Measurements from ENCODE around the gene RMP24.
"Not testable (repeated sequence)": the region's sequence is repeated elsewhere in the genome, so short reads cannot be mapped to it uniquely, and the experiment has no call there.

The RMP24 gene

GRCh38 chr18:35968278-35968880 lies 4.1 kb upstream of the RMP24 start:
- DNase-seq (ENCODE audit: low read depth) = no peak

GRCh38 chr18:35969676-35970075 lies 2.8 kb upstream of the RMP24 start:
- DNase-seq (ENCODE audit: low read depth) = no peak

- no peak for DNase-seq (ENCODE audit: low read depth)
Measured at GRCh38 chr18:35971661-35972196, 750 bp upstream of the RMP24 start.

GRCh38 chr18:35973650-35974049 lies 1.2 kb downstream of the RMP24 start:
- DNase-seq (ENCODE audit: low read depth) = no peak

- no peak for DNase-seq (ENCODE audit: low read depth)
Measured at GRCh38 chr18:35974181-35974580, 1.7 kb downstream of the RMP24 start.

- no peak for DNase-seq (ENCODE audit: low read depth)
Measured at GRCh38 chr18:35979112-35979511, 6.6 kb downstream of the RMP24 start.

GRCh38 chr18:35982409-35983114 lies 10.1 kb downstream of the RMP24 start:
- DNase-seq (ENCODE audit: low read depth) = no peak

GRCh38 chr18:35983147-35983546 lies 10.7 kb downstream of the RMP24 start:
- no peak for DNase-seq (ENCODE audit: low read depth)

- DNase-seq (ENCODE audit: low read depth) = no peak
Measured at GRCh38 chr18:35983818-35984217, 11.3 kb downstream of the RMP24 start.

- no peak for DNase-seq (ENCODE audit: low read depth)
Measured at GRCh38 chr18:35991696-35992095, 19.2 kb downstream of the RMP24 start.

GRCh38 chr18:35993013-35993412 lies 20.5 kb downstream of the RMP24 start:
- DNase-seq (ENCODE audit: low read depth) = no peak

- DNase-seq (ENCODE audit: low read depth) = no peak
Measured at GRCh38 chr18:35998967-35999366, 26.5 kb downstream of the RMP24 start.

GRCh38 chr18:35999925-36000324 lies 27.4 kb downstream of the RMP24 start:
- no peak for DNase-seq (ENCODE audit: low read depth)

GRCh38 chr18:36006997-36007396 lies 34.5 kb downstream of the RMP24 start:
- DNase-seq (ENCODE audit: low read depth) = no peak

- no peak for DNase-seq (ENCODE audit: low read depth)
Measured at GRCh38 chr18:36009214-36009613, 36.7 kb downstream of the RMP24 start.

GRCh38 chr18:36012891-36013290 lies 40.4 kb downstream of the RMP24 start:
- no peak for DNase-seq (ENCODE audit: low read depth)

GRCh38 chr18:36015629-36016028 lies 43.1 kb downstream of the RMP24 start:
- DNase-seq (ENCODE audit: low read depth) = no peak

- DNase-seq (ENCODE audit: low read depth) = no peak
Measured at GRCh38 chr18:36017232-36017631, 44.8 kb downstream of the RMP24 start.

- DNase-seq (ENCODE audit: low read depth) = no peak
Measured at GRCh38 chr18:36020174-36020711, 47.8 kb downstream of the RMP24 start.

GRCh38 chr18:36023336-36023735 lies 50.9 kb downstream of the RMP24 start:
- DNase-seq (ENCODE audit: low read depth) = no peak

- DNase-seq (ENCODE audit: low read depth) = not testable (repeated sequence)
Measured at GRCh38 chr18:36024241-36024640, 51.8 kb downstream of the RMP24 start.

- DNase-seq (ENCODE audit: low read depth) = no peak
Measured at GRCh38 chr18:36025025-36025424, 52.5 kb downstream of the RMP24 start.

GRCh38 chr18:36028859-36029258 lies 56.4 kb downstream of the RMP24 start:
- DNase-seq (ENCODE audit: low read depth) = no peak
